HUES6 (cell line): Measurements from ENCODE around the gene TMEM229A.
"Not testable (repeated sequence)": the region's sequence is repeated elsewhere in the genome, so short reads cannot be mapped to it uniquely, and the experiment has no call there.

ENCODE experiments used
- H3K27ac ChIP-seq: 2 replicates; pipeline ENCODE4 v1.7.0; 2013; ENCODE audit warnings: low read depth, mild to moderate bottlenecking, low read length, inconsistent platforms
- H3K27me3 ChIP-seq: 2 replicates; pipeline ENCODE4 v1.6.1; 2013; ENCODE audit warnings: low read length; ENCODE audit not compliant: control insufficient read depth, insufficient read depth
- H3K36me3 ChIP-seq: 2 replicates; pipeline ENCODE4 v1.6.1; 2013; ENCODE audit warnings: low read length; ENCODE audit not compliant: control insufficient read depth, insufficient read depth
- H3K4me1 ChIP-seq: 2 replicates; pipeline ENCODE4 v1.6.1; 2013; ENCODE audit warnings: low read length; ENCODE audit not compliant: control insufficient read depth, insufficient read depth
- H3K4me3 ChIP-seq: 2 replicates; pipeline ENCODE4 v1.5.1; 2013; ENCODE audit warnings: low read depth, low read length
- H3K9ac ChIP-seq: one replicate; pipeline ENCODE4 v1.6.1; 2013; ENCODE audit warnings: mild to moderate bottlenecking, low read length
- H3K9me3 ChIP-seq: 2 replicates; pipeline ENCODE4 v1.6.1; 2013; ENCODE audit warnings: low read depth, low read length; ENCODE audit not compliant: control insufficient read depth, insufficient read depth

TMEM229A gene

GRCh38 chr7:124032369-124033094, at the start of gene TMEM229A:
TSS of gene TMEM229A (minus strand) at chr7:124033067. CDS start at chr7:124033003, 64 bp downstream.
- Histone ChIP-seq H3K4me1 (peaks cover 9% of the 10 kb centered on the region), H3K27ac (no peak within 1 kb of the TSS), H3K36me3 (no peaks in the 10 kb centered on the region), H3K9ac (peak within 1 kb of the TSS; percentile 81), H3K4me3 (peak within 1 kb of the TSS; percentile 89), H3K27me3 (peaks cover 46% of the 10 kb centered on the region), H3K9me3 (no peaks in the 10 kb centered on the region)

DNA sequence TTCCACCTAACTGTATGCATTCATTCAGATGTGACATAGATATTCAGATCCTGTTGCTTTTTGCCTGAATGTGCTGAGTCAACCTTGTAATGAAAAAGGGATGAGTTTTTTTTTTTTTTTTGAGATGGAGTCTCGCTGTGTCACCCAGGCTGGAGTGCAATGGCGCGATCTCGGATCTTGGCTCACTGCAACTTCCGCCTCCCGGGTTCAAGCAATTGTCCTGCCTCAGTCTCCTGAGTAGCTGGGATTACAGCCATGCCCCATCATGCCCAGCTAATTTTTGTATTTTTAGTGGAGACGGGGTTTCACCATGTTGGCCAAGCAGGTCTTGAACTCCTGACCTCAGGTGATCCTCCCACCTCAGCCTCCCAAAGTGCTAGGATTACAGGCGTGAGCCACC, 49.4 kb upstream of the TMEM229A start:
- not testable (repeated sequence) for H3K27ac ChIP-seq

DNA sequence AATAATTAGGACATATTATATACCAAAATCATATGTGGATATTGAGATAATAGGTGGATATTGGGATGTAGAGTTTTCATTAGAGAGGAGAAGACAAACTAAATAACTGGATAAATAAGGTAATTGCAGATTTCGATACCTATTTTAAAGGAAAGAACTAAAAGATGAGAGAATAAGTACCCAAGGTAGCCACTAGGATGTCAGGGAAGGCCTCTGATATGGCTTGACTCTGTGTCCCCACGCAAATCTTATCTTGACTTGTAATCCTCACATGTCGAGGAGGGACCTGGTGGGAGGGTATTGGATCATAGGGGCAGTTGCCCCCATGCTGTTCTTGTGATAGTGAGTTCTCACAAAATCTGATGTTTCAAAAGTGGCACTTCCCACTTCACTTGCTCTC, 44.7 kb upstream of the TMEM229A start:
- Histone ChIP-seq H3K27ac (no peak overlapping the region), H3K9me3 (no peaks in the 10 kb centered on the region), H3K27me3 (no peaks in the 10 kb centered on the region), H3K36me3 (no peaks in the 10 kb centered on the region), H3K4me3 (no peak overlapping the region), H3K4me1 (no peaks in the 10 kb centered on the region), H3K9ac (no peak overlapping the region)

More for the DNA sequence above, 49.4 kb upstream of the TMEM229A start:
- H3K4me3 ChIP-seq, H3K27me3 ChIP-seq, H3K4me1 ChIP-seq, H3K9ac ChIP-seq, H3K36me3 ChIP-seq, H3K9me3 ChIP-seq: not testable (repeated sequence)

GRCh38 chr7:124076841-124077240, 44.0 kb upstream of the TMEM229A start:
- H3K27me3 ChIP-seq, result no peaks in the 10 kb centered on the region
- H3K9me3 ChIP-seq, result no peaks in the 10 kb centered on the region
- H3K4me1 ChIP-seq, result no peaks in the 10 kb centered on the region
- H3K27ac ChIP-seq, result no peak overlapping the region
- H3K36me3 ChIP-seq, result no peaks in the 10 kb centered on the region
- H3K4me3 ChIP-seq, result no peak overlapping the region
- H3K9ac ChIP-seq, result no peak overlapping the region

DNA sequence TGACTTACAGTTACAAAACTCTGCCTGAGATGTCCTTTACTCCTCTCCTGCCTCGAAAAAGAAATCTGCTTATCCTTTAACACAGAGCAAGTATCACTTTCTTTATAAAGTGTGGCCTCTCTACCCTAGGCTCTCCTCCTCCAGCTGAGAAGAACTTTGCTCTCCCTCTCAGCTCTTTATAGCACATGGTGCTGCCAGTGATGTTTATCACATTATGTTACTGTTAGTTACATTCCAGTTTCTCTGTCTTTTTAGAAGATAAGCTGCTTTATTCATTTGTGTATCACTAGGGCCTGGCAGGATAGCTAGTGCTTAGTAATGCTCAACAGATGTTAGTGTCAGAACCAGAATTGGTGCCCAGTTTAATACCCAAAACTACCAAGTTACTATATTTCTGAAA, 41.1 kb upstream of the TMEM229A start:
- Histone ChIP-seq H3K36me3 (no peaks in the 10 kb centered on the region), H3K9ac (no peak overlapping the region), H3K4me3 (no peak overlapping the region), H3K9me3 (no peaks in the 10 kb centered on the region), H3K27me3 (no peaks in the 10 kb centered on the region), H3K27ac (no peak overlapping the region), H3K4me1 (no peaks in the 10 kb centered on the region)

GRCh38 chr7:124073310-124073645, 40.4 kb upstream of the TMEM229A start:
- Histone ChIP-seq H3K27ac (no peak overlapping the region), H3K4me1 (no peaks in the 10 kb centered on the region), H3K9me3 (no peaks in the 10 kb centered on the region), H3K36me3 (no peaks in the 10 kb centered on the region), H3K9ac (no peak overlapping the region), H3K4me3 (no peak overlapping the region), H3K27me3 (no peaks in the 10 kb centered on the region)

DNA sequence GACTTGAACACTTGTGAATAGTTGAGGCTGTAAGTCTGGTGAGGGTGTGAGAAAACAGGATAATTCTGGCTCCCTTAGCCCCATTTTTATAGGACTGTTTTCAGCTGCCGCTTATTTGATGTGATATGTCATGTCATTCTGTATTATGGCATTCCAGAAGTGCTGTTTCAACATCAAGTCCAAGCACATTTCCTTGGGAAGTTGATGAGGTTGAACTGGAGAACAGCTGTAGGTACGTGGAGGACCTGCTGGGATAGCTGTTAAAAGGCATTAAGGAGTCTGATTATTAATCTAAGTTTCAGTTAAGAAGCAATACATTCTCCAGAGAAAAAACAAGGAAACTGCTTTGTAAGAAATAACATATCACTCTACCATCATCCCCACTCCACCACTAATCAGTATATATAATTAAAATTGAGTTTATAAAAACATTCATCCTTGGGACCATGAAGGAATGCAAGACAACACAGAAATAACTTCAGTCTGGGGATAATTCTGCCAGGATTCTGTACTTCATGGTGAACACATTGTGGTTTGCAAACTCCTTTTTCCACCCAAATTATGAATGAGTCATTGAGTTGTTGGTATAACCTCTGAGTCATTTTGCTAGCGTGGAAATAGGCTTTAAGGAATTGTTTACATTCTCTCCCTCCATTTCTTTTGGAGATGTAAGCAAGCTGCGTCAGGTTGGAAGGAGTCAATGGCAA, 39.9 kb upstream of the TMEM229A start:
- H3K9me3 ChIP-seq, result no peaks in the 10 kb centered on the region
- H3K9ac ChIP-seq, result no peak overlapping the region
- no peaks in the 10 kb centered on the region for H3K27me3 ChIP-seq
- H3K4me3 ChIP-seq, result no peak overlapping the region
- no peaks in the 10 kb centered on the region for H3K4me1 ChIP-seq
- H3K27ac ChIP-seq, result no peak overlapping the region
- H3K36me3 ChIP-seq, result no peaks in the 10 kb centered on the region

DNA sequence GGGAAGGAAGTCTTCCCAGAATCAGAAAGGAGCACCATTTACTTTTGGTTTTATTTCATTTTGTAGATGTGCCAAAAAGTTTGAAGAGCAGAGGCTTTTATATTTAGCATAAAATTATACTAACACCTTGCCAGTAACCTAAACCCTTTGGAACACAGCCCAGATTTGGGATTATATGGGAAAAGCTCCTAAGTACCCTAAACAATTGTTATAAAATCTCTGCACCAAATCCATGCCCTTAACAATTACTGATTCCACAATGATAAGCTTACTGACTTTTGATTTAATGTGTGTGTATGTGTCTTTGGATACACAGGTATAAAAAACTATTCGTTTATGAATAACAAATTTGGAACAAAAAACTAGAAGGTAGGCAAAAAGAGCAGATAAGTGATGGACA, 39.0 kb upstream of the TMEM229A start:
- Histone ChIP-seq H3K27ac (no peak overlapping the region), H3K4me3 (no peak overlapping the region), H3K36me3 (no peaks in the 10 kb centered on the region), H3K4me1 (no peaks in the 10 kb centered on the region), H3K27me3 (no peaks in the 10 kb centered on the region), H3K9ac (no peak overlapping the region), H3K9me3 (no peaks in the 10 kb centered on the region)

- Histone ChIP-seq H3K27me3 (no peaks in the 10 kb centered on the region), H3K36me3 (no peaks in the 10 kb centered on the region), H3K9me3 (no peaks in the 10 kb centered on the region)
Observed at GRCh38 chr7:124062171-124062570, 29.3 kb upstream of the TMEM229A start.

GRCh38 chr7:124060528-124060927, 27.7 kb upstream of the TMEM229A start:
- H3K27me3 ChIP-seq, result no peaks in the 10 kb centered on the region
- no peaks in the 10 kb centered on the region for H3K9me3 ChIP-seq
- no peak overlapping the region for H3K4me3 ChIP-seq
- no peaks in the 10 kb centered on the region for H3K36me3 ChIP-seq
- H3K9ac ChIP-seq, result no peak overlapping the region
- no peak overlapping the region for H3K27ac ChIP-seq
- no peaks in the 10 kb centered on the region for H3K4me1 ChIP-seq

More at GRCh38 chr7:124062171-124062570, 29.3 kb upstream of the TMEM229A start:
- Histone ChIP-seq H3K9ac (no peak overlapping the region), H3K27ac (no peak overlapping the region), H3K4me1 (no peaks in the 10 kb centered on the region), H3K4me3 (no peak overlapping the region)

GRCh38 chr7:124059375-124059774, 26.5 kb upstream of the TMEM229A start:
- Histone ChIP-seq H3K27me3 (no peaks in the 10 kb centered on the region), H3K36me3 (no peaks in the 10 kb centered on the region), H3K9ac (no peak overlapping the region), H3K4me1 (no peaks in the 10 kb centered on the region), H3K27ac (no peak overlapping the region), H3K9me3 (no peaks in the 10 kb centered on the region), H3K4me3 (no peak overlapping the region)
